Skeletal muscle satellite cell (primary cell): ENCODE measurements around the gene TMPRSS11A.

Source experiments
- H3K27me3 ChIP-seq: 2 replicates; pipeline ENCODE4 v1.7.0; 2013; ENCODE audit warnings: low read length; ENCODE audit not compliant: control insufficient read depth, insufficient read depth
- H3K36me3 ChIP-seq: 2 replicates; pipeline ENCODE4 v1.7.0; 2013; ENCODE audit warnings: mild to moderate bottlenecking, control low read depth, low read length; ENCODE audit not compliant: insufficient read depth
- H3K4me1 ChIP-seq: 2 replicates; pipeline ENCODE4 v1.7.0; 2013; ENCODE audit warnings: low read length; ENCODE audit not compliant: control insufficient read depth, insufficient read depth
- H3K4me2 ChIP-seq: 2 replicates; pipeline ENCODE4 v1.7.0; 2013; ENCODE audit warnings: mild to moderate bottlenecking, low read length
- H3K4me3 ChIP-seq: 2 replicates; pipeline ENCODE4 v1.7.0; 2013; ENCODE audit warnings: low read length
- H3K9ac ChIP-seq: 2 replicates; pipeline ENCODE4 v1.7.0; 2013; ENCODE audit warnings: mild to moderate bottlenecking, low read depth, low read length, moderate library complexity
- H3K9me3 ChIP-seq: replicated peaks from 2 replicates; pipeline ENCODE4 v1.7.0; 2013; ENCODE audit warnings: mild to moderate bottlenecking, control low read depth, low read length

The TMPRSS11A gene

DNA sequence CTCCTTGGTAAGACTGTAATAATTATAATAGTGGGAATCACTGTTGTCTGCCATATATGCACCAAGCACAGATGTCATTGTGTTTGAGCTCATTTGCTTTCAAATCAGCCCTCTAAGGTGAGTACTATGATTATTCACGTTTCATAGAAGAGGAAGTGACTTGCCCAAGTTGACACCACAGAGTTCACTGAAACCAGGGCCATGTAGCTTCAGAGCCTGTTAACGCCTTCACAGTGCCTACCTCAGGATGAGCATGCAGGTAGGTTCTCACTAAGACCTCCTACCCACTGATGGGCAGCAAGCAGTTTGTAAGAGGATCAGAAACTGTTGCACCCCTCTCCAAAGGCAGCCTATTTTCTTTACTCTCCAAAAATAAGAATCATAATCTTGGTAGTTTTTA, 27.4 kb downstream of the TMPRSS11A start:
- no peaks in the 10 kb centered on the region for H3K4me1 ChIP-seq
- H3K27me3 ChIP-seq = no peaks in the 10 kb centered on the region
- no peak overlapping the region for H3K9ac ChIP-seq
- no peak overlapping the region for H3K4me3 ChIP-seq
- H3K4me2 ChIP-seq = no peak overlapping the region
- H3K36me3 ChIP-seq = no peaks in the 10 kb centered on the region
- no peaks in the 10 kb centered on the region for H3K9me3 ChIP-seq

DNA sequence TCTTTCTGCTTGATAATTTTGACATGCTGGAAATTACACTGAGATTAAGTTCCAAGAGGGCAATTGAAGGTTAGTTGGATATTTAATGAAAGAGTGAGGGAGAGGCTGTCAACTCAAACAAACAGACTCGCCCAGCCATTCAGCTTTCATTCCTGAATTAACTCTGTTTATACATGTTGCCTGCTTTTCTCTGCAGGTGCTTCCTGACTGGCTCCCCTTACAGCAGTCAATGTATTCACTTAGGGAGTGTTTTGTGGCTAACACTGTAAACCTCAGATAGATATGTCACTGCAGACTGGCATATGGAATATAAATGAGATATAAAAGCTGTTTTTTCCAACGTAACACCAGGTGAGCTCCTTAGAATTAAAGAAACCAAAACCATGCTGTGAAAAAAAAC, 28.7 kb downstream of the TMPRSS11A start:
- H3K9me3 ChIP-seq = no peaks in the 10 kb centered on the region
- no peaks in the 10 kb centered on the region for H3K27me3 ChIP-seq
- H3K4me2 ChIP-seq = no peak overlapping the region
- H3K4me1 ChIP-seq = no peaks in the 10 kb centered on the region
- no peak overlapping the region for H3K4me3 ChIP-seq
- H3K9ac ChIP-seq = no peak overlapping the region
- H3K36me3 ChIP-seq = no peaks in the 10 kb centered on the region

DNA sequence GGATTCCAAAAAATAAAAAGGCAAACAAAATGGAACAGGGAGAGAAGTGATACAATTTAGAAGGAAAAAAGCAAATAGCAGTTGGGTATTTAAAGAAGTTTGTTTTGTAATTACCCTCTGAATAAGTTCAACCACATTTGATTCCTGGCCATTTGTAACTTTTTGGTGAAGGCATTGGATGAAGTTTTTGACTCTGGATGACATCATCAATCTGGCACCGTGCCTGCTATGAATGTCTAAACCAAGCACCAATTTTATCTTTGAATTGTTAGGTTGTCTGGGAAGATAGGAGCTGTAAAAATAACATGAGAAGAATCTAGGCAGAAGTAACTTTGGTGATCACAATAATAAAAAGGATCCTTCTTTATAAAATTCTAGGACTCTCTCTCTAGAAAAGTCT, 29.5 kb downstream of the TMPRSS11A start:
- Histone ChIP-seq H3K9ac (no peak overlapping the region), H3K4me2 (no peak overlapping the region), H3K36me3 (no peaks in the 10 kb centered on the region), H3K9me3 (no peaks in the 10 kb centered on the region), H3K27me3 (no peaks in the 10 kb centered on the region), H3K4me1 (no peaks in the 10 kb centered on the region), H3K4me3 (no peak overlapping the region)

DNA sequence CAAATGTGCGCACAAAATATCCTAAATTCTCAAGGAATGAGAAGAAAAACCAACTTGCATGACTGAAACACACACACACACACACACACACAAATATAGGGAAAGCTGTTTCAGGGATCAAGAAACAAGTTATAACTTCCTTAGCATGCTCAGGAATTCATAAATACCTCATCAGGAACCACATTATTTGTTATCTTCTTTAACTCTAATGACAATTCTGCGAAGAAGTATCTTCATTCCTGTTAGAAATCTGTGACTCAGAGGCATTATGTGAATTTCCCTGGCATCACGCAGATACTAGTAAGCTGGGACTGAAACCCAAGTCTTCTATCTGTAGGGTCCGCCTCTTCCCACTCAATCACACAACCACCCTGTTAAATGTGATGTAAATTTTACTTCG, 30.3 kb downstream of the TMPRSS11A start:
- no peaks in the 10 kb centered on the region for H3K9me3 ChIP-seq
- H3K4me3 ChIP-seq = no peak overlapping the region
- no peaks in the 10 kb centered on the region for H3K36me3 ChIP-seq
- no peak overlapping the region for H3K9ac ChIP-seq
- no peak overlapping the region for H3K4me2 ChIP-seq
- H3K27me3 ChIP-seq = no peaks in the 10 kb centered on the region
- H3K4me1 ChIP-seq = no peaks in the 10 kb centered on the region

DNA sequence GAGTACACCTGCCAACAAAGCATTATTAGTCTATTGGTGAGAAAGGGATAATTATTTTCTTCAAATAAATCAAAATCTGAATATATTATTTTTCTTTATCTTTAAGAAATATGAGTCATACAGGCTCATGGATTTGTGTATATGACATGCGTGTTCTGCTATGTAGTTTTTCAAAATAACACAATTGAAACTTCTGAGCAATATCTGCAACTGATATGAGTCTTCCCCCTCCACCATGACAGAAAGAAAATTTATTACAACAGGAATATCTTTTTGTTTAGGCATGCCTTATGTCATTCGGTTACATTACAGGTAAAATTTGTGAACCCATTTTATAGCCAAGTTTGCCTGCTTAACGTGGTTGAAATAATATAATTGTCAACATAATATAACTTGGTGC, 32.0 kb downstream of the TMPRSS11A start:
- Histone ChIP-seq H3K4me1 (no peaks in the 10 kb centered on the region), H3K9ac (no peak overlapping the region), H3K36me3 (no peaks in the 10 kb centered on the region), H3K27me3 (no peaks in the 10 kb centered on the region), H3K4me2 (no peak overlapping the region), H3K4me3 (no peak overlapping the region), H3K9me3 (no peaks in the 10 kb centered on the region)

DNA sequence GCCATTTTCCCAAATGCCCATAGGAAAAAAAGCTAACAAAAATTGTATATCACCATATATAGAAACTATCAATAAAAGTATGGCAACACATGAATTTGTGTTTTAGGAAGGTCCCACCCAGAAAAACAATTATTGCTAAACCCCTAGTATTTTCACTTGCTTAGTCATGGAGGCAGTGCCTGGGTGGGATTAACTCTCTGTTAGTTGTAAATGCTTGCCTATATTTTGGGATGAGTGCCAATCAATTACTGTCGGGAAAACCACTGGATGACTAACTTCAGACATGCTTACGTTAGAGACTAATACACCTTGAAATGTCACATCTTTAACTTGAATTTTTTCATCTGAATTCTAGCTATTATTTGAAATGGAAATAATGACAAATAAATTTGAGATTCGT, 33.9 kb downstream of the TMPRSS11A start:
- H3K9me3 ChIP-seq = no peaks in the 10 kb centered on the region
- H3K4me2 ChIP-seq = no peak overlapping the region
- no peaks in the 10 kb centered on the region for H3K27me3 ChIP-seq
- no peaks in the 10 kb centered on the region for H3K36me3 ChIP-seq
- no peak overlapping the region for H3K4me3 ChIP-seq
- no peaks in the 10 kb centered on the region for H3K4me1 ChIP-seq
- H3K9ac ChIP-seq = no peak overlapping the region

DNA sequence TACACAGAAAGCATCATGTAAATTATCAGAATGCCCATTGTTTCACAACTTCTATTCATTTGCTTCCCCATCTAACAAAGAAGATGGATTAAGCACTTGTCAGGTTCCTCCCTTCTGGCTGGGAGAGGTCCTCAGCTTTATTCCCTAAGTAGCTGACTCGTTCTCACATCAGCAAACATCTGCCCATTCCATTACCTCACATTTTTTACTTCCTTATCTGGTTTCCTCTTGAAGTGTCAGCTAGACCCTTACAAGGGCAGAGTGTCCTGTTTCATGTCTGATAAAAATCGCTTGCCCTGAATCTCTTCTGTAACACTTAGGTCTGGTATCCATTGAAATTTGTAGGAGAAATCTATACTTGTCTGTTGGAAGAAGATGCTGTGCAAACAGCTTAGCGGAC, 34.7 kb downstream of the TMPRSS11A start:
- Histone ChIP-seq H3K27me3 (no peaks in the 10 kb centered on the region), H3K4me2 (no peak overlapping the region)

DNA sequence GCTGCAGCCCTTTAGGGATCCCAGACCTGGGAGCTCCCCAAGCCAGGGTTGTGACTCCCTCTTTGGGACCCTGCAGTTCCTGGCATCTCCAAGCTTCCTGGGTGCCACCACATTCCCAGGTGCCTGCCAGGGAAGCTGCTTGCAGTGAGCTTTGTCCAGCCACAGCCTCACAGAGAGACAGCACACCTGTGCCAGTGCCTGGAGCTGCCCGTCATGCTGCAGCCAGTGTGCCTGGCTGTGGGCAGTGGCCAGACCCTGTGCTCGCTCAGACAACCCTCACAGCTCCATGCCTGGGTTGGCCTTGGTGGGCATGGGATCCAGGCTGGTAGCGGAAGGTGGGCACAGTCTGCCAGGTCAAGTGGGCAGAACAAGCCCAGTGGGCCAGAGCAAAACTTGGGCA, 36.0 kb downstream of the TMPRSS11A start:
- no peak overlapping the region for H3K9ac ChIP-seq
- no peaks in the 10 kb centered on the region for H3K27me3 ChIP-seq

More for the DNA sequence above, 34.7 kb downstream of the TMPRSS11A start:
- H3K9ac ChIP-seq = no peak overlapping the region
- H3K9me3 ChIP-seq = no peaks in the 10 kb centered on the region
- no peaks in the 10 kb centered on the region for H3K4me1 ChIP-seq
- no peaks in the 10 kb centered on the region for H3K36me3 ChIP-seq
- H3K4me3 ChIP-seq = no peak overlapping the region

DNA sequence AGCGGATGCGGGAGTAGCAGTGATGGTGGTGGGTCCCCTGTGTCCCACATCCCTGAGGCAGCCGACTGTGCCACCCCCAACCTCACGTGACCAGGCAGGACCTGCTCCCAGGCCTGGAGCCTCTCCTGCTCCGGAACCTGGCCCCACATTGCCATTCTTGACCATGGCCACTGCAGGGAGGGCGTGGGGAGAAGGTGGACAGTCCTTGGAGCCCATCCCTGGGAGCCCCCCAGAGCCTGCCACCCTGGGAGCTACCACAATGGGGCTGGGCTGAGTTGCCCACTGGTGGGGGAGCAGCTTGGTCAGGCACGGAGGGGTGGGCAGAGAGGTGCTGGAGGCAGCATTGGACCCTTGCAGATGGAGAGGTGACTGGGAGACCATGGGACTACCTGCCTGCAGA, 36.8 kb downstream of the TMPRSS11A start:
- Histone ChIP-seq H3K4me3 (no peak overlapping the region), H3K9ac (no peak overlapping the region), H3K4me2 (no peak overlapping the region), H3K27me3 (no peaks in the 10 kb centered on the region), H3K4me1 (no peaks in the 10 kb centered on the region), H3K36me3 (no peaks in the 10 kb centered on the region), H3K9me3 (no peaks in the 10 kb centered on the region)

More for the DNA sequence above, 36.0 kb downstream of the TMPRSS11A start:
- Histone ChIP-seq H3K4me1 (no peaks in the 10 kb centered on the region), H3K36me3 (no peaks in the 10 kb centered on the region), H3K4me3 (no peak overlapping the region), H3K4me2 (no peak overlapping the region), H3K9me3 (no peaks in the 10 kb centered on the region)

DNA sequence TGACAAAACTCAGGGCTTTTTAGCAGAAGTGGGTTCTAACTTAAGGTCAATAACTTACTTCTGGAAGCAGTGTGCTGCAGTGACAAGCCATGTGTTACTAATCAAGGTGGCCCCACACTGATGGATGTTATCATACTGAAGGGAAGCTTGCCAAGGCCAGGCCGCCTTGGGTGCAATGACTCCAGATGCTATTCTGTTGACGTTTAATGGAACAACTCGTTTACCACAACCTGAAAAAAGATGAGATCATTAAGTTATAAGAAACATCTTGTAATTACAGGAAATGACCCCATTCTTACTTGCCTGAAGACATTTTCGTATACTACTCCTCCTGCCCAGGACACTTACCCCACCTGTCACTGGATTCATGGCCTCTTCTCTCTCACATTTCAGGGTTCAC, 40.6 kb downstream of the TMPRSS11A start:
- Histone ChIP-seq H3K9me3 (no peaks in the 10 kb centered on the region), H3K4me1 (no peaks in the 10 kb centered on the region), H3K9ac (no peak overlapping the region), H3K36me3 (no peaks in the 10 kb centered on the region), H3K27me3 (no peaks in the 10 kb centered on the region), H3K4me2 (no peak overlapping the region), H3K4me3 (no peak overlapping the region)

DNA sequence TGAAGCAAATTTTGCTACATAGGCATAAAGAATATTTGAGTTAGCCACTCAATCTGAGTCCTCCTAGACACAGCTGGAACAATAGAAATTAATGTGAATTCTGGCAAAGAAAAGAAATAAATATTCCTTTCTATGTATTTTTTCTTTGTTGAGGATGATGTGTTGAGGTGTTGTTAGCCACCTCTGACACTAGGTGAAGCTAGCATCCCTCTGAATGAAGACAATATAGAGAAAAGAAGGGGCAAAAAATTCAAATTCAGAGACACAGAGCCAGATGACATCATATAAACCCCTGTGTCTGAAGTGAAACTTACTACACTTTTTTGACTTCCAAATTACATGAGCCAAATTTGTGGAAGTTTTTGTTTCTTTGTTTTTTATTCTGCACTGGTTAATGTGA, 44.9 kb downstream of the TMPRSS11A start:
- Histone ChIP-seq H3K4me2 (no peak overlapping the region), H3K4me3 (no peak overlapping the region)

DNA sequence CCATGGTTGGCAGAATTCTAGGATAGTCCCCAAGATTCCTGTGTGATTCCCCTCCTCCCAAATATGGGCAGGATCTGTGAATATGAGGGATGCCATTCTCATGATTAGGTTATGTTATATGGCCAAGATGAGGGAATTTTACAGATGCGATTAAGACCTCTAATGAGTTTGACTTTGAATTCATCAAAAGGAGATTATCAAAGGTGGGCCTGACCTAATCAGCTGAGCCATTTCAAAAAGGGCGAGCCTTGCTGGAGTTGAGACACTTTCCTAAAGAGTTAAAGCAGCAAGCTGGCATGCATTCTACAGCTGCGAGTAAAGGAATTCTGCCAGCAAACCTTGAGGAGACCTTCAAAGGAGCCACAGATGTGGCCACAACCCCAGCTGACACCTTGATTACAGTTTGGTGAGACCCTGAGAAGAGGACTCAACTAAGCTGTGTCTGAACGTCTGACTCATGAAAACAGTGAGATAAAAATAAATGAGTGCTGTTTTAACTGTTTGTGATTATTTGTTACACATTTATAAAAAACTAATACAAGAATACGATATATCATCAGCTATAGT, 47.8 kb downstream of the TMPRSS11A start:
- Histone ChIP-seq H3K36me3 (no peaks in the 10 kb centered on the region), H3K4me3 (no peak overlapping the region), H3K9ac (no peak overlapping the region), H3K9me3 (no peaks in the 10 kb centered on the region), H3K27me3 (no peaks in the 10 kb centered on the region), H3K4me1 (no peaks in the 10 kb centered on the region), H3K4me2 (no peak overlapping the region)

More for the DNA sequence above, 44.9 kb downstream of the TMPRSS11A start:
- Histone ChIP-seq H3K9ac (no peak overlapping the region), H3K4me1 (no peaks in the 10 kb centered on the region), H3K27me3 (no peaks in the 10 kb centered on the region), H3K36me3 (no peaks in the 10 kb centered on the region), H3K9me3 (no peaks in the 10 kb centered on the region)
